GM21423 (cell line): ENCODE results near the gene NUDT3.

Source experiments
- ATAC-seq: cut with Tn5 transposase; IDR thresholded peaks from one replicate; pipeline ENCODE4 v1.9.1; 2021; ENCODE audit warnings: mild to moderate bottlenecking, moderate library complexity; ENCODE audit not compliant: unreplicated experiment

Gene NUDT3

DNA sequence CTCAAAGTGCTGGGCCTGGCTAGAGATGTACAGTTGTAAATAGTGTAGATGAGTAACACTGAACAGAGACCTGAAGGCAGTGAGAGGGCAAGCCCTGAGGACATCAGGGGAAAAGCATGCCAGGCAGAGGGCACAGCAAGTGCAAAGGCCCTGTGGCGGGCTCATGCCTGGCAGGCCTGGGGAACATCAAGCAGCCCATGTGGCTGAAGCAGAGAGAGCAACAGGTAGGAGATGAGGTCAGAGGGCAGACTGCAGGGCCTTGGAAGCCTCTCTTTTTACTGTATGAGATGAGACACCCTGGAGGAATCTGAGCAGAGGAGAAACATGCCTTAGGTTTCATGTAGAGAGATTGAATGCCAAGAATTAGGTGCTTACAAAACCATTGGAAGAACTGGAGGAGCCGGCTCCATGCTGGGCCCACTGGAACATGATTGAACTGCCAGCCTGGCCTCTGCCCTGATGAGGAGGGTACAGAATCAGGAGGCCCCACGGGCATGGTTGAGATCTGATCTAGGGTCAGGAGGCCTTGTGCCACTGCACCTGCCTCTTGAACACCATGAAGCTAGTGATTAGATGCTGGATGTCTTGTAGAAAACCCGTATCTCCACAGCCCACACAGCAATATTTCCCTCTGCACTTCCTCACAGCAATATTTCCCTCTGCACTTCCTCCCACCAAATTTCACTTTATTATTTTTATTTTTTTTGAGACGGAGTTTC, 161.7 kb downstream of the NUDT3 start:
- ATAC-seq = no peak

DNA sequence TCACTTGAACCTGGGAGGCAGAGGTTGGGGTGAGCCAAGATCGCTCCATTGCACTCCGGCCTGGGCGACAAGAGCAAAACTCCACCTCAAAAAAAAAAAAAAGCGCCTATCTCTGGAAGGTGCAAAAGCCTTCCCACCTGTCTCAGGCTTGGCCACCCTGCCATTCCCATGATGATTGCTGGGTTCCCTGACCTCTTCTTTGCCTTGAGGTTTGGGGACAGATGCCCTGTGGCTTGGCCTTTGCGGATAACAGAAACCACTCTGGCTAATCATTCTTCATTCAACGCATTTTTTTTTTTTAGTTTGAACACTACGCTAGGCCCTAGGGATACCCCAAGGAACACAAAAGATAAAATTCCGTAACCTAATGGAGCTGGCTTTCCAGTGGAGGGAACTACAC, 162.6 kb downstream of the NUDT3 start:
- ATAC-seq = no peak
